CD4-positive, alpha-beta T cell treated with Interleukin-4 for 1 hour (primary cell): ENCODE measurements around the gene CAMK2N2.
"Not testable (repeated sequence)": the region's sequence is repeated elsewhere in the genome, so short reads cannot be mapped to it uniquely, and the experiment has no call there.

ENCODE experiments used
- DNase-seq, 2 donors: peaks; one replicate each; pipeline ENCODE4 v3.0.0-alpha.2; 2020 to 2022

Gene CAMK2N2

GRCh38 chr3:184272269-184272668 lies 10.9 kb upstream of the CAMK2N2 start:
- DNase-seq, result no peak

GRCh38 chr3:184267249-184267648 lies 5.9 kb upstream of the CAMK2N2 start:
- not testable (repeated sequence) for DNase-seq

- no peak for DNase-seq
Observed at GRCh38 chr3:184262764-184263179, 1.4 kb upstream of the CAMK2N2 start.

- peak; percentile 14 to 20 for DNase-seq
Observed at GRCh38 chr3:184261854-184262763, 756 bp upstream of the CAMK2N2 start.

GRCh38 chr3:184260724-184261269 lies 556 bp downstream of the CAMK2N2 start:
- peak in 1 of 2 donors; percentile 6 for DNase-seq

- DNase-seq, result peak in 1 of 2 donors; percentile 20
Observed at GRCh38 chr3:184259878-184260723, 1.3 kb downstream of the CAMK2N2 start.

- DNase-seq, result no peak
Observed at GRCh38 chr3:184259396-184259877, 1.9 kb downstream of the CAMK2N2 start.

- DNase-seq, result no peak
Observed at GRCh38 chr3:184258926-184259325, 2.4 kb downstream of the CAMK2N2 start.

GRCh38 chr3:184257083-184257915 lies 4.1 kb downstream of the CAMK2N2 start:
- no peak for DNase-seq

- no peak for DNase-seq
Observed at GRCh38 chr3:184255291-184256039, 5.9 kb downstream of the CAMK2N2 start.

- peak; percentile 89 to 91 for DNase-seq
Observed at GRCh38 chr3:184250167-184250828, 11.1 kb downstream of the CAMK2N2 start.

GRCh38 chr3:184249412-184250166 lies 11.8 kb downstream of the CAMK2N2 start, which contains the start of gene EEF1AKMT4:
EEF1AKMT4 (plus strand) TSS chr3:184249672; CDS start chr3:184249695, 23 bp downstream.
- DNase-seq, result peak; percentile 98

- peak; percentile 84 to 89 for DNase-seq
Observed at GRCh38 chr3:184248454-184249411, 12.6 kb downstream of the CAMK2N2 start, which contains the start of gene ALG3. ALG3 (minus strand) TSS chr3:184248962; CDS start chr3:184248940, 22 bp downstream.

GRCh38 chr3:184242297-184242685 lies 19.1 kb downstream of the CAMK2N2 start:
- DNase-seq, result no peak

- DNase-seq, result no peak
Observed at GRCh38 chr3:184241447-184242296, 19.7 kb downstream of the CAMK2N2 start.

GRCh38 chr3:184241141-184241446 lies 20.3 kb downstream of the CAMK2N2 start:
- no peak for DNase-seq

- DNase-seq, result no peak
Observed at GRCh38 chr3:184240384-184241140, 20.8 kb downstream of the CAMK2N2 start.
